Left renal cortex interstitium (tissue), 4 donors: ENCODE results near the gene POC1A. TPM values are rescaled to one million over a fixed set of nuclear protein-coding genes. Genes with fewer than 3 reads are reported as not detected.

Experiments used
- DNase-seq, 4 donors: peaks; one replicate each; pipeline ENCODE4 v3.0.0-alpha.2; 2013; ENCODE audit warnings: low read depth in 4 of 4, low spot score in 2 of 4, missing footprints in 1 of 4
- polyA plus RNA-seq, 4 donors: library from polyadenylated mRNA; unstranded; fragments of 120-200 nt; gene quantifications; one replicate each; pipeline ENCODE4 v1.2.1, GENCODE V29; 2013; ENCODE audit not compliant: insufficient read length in 4 of 4

The POC1A gene
- polyA plus RNA-seq, 4 donors = 7.5 to 8.4 (median 7.9) TPM

- DNase-seq = no peak
These were observed 19.5 kb downstream of the POC1A start for GRCh38 chr3:52134761-52135160.

DNA sequence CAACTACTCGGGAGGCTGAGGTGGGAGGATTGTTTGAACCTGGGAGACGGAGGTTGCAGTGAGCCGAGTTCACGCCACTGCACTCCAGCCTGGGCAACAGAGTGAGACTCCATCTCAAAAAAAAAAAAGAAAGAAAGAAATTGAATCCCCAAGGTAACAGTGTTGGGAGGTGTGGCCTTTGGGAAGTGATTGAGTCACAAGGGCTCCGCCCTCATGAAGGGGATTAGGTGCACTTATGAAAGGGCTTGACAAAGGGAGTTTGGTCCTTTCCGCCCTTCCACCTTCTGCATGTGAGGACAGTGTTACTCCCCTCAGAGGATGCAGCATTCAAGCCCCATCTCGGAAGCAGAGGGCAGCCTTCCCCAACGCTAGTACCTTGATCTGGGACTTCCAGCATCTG lies 21.3 kb downstream of the POC1A start:
- DNase-seq = no peak

DNA sequence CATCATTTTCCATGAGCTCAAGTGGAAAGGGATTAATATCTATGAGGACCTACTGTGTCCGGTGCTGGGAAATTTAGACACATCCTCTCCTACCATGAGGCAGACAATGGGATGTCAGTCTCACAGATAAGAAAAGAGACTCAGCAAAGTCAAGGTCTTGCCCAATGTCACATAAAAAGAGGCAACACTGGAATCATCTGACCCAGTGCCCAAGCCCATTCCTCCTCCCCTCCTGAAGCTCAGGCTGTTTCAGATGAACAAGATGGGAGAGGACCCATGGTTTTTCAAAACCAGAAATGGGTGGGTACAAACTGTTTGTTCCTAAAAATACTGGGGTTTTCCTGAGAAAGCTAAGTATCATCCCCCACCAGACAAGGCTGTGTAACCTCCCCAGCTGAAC lies 22.2 kb downstream of the POC1A start:
- DNase-seq = no peak

DNA sequence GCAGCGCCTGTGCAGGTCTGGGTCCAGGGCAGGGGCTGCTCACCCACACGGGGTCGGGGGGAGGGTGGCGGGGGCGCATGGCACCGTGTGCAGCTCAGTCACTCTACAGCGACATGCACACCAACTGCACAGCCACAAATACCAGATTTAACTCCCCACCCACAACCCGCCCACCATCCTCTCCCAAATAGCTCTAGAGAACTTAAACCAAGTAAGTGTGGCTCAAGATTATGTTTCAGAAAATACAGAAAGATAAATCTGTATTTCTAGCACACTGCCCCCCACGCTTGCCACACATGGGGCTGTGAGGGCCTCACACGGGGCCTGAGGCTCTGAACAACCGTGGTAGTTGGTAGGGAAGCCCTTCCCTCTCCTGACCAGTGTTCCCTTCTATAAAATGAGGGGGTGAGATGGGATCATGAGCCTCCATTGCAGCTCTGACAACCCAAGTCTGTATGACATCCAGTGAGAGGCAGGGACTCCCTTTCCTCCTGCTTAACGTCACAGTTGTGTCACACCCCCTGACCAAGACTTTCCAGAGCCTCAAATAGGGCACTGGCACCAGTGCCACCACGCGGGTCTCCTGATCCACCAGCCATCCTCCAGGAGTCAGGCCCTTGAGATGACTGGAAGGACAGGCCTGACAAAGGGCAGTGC lies 23.1 kb downstream of the POC1A start:
- DNase-seq = no peak

DNA sequence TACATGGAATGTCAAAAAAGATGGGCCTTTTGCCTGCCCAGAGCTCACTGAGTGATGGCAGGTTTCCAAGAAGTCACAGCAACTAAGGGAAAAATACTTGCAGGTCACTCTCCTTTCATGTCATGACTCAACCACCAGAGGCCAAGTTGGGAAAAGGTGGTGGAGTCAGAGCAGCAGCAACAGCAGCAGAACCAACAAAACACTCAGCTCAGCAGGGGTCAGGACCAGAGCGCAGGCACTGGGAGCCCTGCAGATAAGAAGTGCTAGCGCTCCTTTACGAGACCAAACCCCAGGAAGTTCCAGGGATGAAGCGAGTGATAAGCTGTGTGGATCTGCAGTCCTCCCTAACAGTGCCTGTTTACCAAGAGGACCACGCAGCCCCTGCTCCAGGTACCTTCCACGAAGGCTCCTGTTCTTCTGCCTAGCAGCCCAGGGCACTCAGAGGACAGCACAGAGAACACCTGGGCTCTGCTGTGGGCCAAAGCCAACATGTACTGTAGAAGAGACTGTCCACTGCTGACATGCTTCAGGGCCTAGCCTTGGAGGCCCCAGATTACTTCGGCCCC lies 26.0 kb downstream of the POC1A start:
- DNase-seq = no peak

DNA sequence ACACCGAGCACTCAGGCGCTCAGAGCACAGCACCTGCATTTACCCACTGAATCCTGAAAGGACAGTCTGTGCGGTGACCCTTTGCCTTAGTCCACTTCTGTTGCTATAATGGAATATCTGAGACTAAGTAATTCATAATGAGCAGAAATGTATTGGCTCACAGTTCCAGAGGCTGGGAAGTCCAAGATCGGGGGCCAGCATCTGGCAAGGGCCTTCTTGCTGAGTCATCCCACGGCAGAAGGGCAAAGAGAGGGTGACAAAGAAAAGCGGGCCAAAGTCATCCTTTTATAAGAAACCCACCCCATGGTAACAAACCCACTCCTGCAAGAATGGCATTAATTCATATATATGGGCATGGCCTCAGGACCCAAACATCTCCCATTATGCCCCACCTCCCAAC lies 27.7 kb downstream of the POC1A start:
- DNase-seq = no peak

DNA sequence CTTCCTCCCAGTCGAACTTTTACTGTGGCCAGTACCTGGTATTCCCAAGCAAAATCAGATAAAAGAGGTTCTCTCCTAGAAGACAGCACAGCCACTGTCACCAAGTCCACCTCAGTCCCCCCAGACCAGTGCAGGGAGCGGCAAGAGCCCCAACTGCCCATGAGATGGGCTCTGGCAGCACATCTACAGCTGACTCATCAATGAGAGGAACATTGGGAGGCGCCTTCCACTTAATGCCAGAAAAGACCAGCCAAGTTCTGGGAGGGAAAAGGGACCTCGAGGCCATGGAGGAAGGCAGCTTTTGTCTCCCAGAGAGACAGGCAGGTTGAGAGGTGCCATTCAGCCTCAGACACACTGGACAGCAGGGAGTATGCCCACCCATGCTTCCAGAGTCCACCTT lies 28.2 kb downstream of the POC1A start:
- DNase-seq = no peak

GRCh38 chr3:52124766-52125165 lies 29.5 kb downstream of the POC1A start:
- no peak for DNase-seq

GRCh38 chr3:52124126-52124525 lies 30.1 kb downstream of the POC1A start:
- DNase-seq = no peak

DNA sequence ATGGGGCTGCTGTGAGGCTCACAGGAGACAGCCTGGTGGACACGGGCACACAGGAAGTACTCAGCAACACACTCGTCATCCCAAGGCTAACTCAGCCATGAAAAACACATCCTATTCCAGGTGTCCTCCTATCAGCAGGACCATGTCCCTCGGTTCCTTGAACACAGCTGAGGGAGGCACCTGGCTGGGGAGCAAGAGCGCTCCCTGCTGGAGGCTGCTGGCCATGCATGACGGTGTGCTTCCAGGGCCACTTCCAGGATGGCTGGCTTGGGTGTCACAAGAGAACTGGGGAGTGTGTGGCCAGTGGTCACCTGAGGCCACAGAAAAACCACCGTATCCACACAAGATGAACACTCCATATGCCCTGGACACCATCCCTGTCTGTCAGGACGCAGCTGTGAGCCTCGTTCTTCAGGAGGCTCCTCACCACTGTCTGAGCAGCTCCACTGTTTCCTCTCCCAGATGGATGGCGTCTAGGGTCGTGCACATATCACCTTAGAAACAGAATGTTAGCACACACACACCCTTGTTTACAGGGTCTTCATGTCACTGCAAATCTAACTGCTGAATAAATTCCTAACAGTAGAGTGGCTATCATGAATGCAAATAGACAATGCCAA lies 31.0 kb downstream of the POC1A start:
- DNase-seq = peak in 2 of 4 donors; percentile 28 to 47

DNA sequence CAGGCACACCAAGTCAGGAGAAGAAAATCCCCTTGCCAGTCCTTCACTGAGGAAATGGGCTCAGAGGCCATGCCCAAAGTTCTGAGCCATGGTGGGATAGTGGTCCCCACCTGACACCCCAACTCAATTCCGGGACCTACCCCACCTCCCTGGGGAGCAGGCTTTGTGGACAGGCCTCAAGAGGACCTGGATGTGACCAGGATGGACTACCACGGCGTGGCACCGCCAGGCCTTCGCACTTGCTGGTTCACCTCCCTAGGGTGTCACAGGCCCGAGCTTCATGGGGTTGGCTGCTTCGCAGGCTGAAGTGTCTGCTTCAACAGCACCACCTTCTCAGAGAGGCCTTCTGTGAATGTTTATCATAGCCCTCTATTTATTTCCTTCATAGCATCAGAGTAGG lies 31.7 kb downstream of the POC1A start:
- DNase-seq = no peak

- no peak for DNase-seq
These were observed 32.4 kb downstream of the POC1A start for GRCh38 chr3:52121813-52122212.

GRCh38 chr3:52121464-52121805 lies 32.8 kb downstream of the POC1A start:
- DNase-seq = no peak

- DNase-seq = no peak
These were observed 33.4 kb downstream of the POC1A start for GRCh38 chr3:52120556-52121463.

GRCh38 chr3:52119826-52120225 lies 34.4 kb downstream of the POC1A start:
- no peak for DNase-seq

DNA sequence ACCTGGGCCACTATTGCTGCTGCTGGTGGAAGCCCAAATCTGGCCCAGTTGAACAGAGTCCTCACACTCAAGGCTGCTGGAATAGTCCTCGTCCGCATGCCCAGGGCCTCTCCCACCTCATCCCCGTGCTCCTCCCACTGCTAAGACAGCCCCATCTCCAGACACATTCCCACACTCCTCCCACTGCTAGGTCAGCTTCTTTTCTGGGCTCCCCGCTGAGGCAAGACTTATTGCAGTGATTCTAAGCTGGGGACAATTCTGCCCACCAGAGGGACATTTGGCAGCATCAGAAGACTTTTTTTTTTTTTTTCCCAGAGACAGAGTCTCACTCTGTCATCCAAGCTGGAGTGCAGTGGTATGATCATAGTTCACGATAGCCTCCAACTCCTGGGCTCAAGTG lies 35.1 kb downstream of the POC1A start:
- no peak for DNase-seq

- no peak for DNase-seq
These were observed 35.9 kb downstream of the POC1A start for GRCh38 chr3:52118156-52118875.

GRCh38 chr3:52117537-52117936 lies 36.7 kb downstream of the POC1A start:
- no peak for DNase-seq

DNA sequence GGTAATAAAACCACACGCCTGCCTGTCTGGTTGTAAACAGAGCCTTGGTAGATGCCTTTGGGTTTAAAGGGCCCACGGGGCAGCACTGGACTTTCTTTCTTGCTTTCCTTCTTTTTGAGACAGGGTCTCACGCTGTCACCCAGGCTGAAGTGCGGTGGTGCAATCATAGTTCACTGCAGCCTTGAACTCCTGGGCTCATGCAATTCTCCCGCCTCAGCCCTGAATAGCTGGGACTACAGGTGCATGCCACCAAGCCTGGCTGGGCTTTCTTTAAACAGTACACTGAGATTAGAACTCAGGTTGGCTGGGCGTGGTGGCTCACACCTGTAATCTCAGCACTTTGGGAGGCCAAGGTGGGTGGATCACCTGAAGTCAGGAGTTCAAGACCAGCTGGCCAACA lies 42.2 kb downstream of the POC1A start:
- no peak for DNase-seq

- no peak for DNase-seq
These were observed 43.7 kb downstream of the POC1A start for GRCh38 chr3:52110502-52110901.
